ENCODE results near the gene TCEANC2.

TCEANC2 gene

DNA sequence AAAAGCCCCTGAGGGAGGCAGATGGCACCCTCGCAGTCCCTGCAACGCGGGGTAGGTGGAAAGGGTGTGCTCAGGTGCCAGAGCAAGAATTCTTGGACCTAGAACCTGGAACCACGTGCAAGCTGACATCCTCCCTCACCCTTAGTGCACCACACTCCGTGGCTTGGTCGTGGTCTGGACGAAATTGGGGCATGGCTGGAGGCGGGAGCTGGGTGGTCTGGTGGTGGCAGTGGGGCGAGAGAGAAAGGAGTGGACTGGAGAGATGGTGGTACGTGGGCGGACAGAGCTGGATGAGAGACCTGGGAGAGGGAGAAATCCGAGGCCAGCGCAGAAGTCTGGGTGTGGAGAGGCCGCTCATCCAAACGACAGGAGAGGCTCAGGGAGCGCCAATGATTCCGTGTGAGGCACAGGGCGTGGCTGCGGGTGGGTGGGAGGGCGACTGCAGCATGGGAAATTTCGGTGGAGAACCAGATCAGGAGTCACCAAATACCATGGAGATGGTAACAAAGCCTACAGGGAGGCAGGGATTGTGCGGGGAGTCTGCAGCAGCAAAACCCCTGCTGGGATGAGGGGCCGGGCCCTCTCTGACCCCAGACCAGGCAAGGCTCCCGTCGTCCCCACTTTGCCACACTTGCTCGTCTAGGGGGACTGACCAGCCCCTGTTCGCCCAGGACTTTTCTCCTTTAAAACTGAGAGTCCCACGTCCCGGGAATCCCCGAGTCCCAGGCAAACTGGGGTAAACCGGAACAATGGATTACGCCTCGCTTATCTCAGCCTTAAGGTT, 67.5 kb downstream of the TCEANC2 start:
- no peak for TF ChIP-seq CTCF (IDR thresholded peaks at IDR 0.05; ENCODE audit: low read depth, low read length, missing control alignments)
- no peak for DNase-seq (ENCODE audit: low read depth)
- H3K4me3 ChIP-seq (ENCODE audit: low read depth, low read length): no peak overlapping the region

GRCh38 chr1:54121482-54122134, 68.2 kb downstream of the TCEANC2 start:
- no peak for DNase-seq (ENCODE audit: low read depth)
- peak; percentile 67 for TF ChIP-seq CTCF (IDR thresholded peaks at IDR 0.05; ENCODE audit: low read depth, low read length, missing control alignments)
- no peak overlapping the region for H3K4me3 ChIP-seq (ENCODE audit: low read depth, low read length)

DNA sequence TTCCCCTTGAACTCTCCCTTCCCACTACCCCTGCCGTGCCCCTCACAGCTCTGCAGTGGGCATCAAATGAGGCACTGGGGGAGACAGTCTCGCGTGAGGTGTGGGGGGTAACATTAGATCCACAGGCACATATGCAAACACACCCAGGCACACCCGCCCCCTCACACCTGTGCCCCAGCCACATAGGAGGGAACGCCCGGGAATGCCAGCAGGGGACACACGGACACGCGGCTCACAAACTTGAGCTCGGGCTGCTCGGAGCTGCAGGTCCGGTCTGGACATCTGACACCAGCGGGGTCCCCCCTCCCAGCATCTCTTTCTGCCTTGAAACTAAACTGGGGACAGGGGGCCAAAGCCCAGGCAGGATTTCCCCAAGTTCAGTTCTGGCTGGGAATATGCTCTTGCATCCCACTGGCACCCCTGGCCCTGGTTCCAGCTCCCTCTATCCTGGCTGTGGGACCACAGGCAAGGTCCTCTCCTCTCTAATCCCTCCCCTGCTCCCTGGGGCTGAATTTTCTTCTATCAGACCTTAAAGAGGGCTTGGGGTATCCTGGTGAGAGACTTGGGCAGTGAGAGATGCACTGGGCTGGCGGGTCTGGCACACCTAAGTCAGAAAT, 68.8 kb downstream of the TCEANC2 start:
- H3K4me3 ChIP-seq (ENCODE audit: low read depth, low read length): no peak overlapping the region
- no peak for DNase-seq (ENCODE audit: low read depth)
- no peak for TF ChIP-seq CTCF (IDR thresholded peaks at IDR 0.05; ENCODE audit: low read depth, low read length, missing control alignments)

GRCh38 chr1:54122992-54123391, 69.6 kb downstream of the TCEANC2 start:
- DNase-seq (ENCODE audit: low read depth): no peak
- TF ChIP-seq CTCF (IDR thresholded peaks at IDR 0.05; ENCODE audit: low read depth, low read length, missing control alignments): no peak
- no peak overlapping the region for H3K4me3 ChIP-seq (ENCODE audit: low read depth, low read length)

- H3K4me3 ChIP-seq (ENCODE audit: low read depth, low read length): no peak overlapping the region
- DNase-seq (ENCODE audit: low read depth): no peak
- TF ChIP-seq CTCF (IDR thresholded peaks at IDR 0.05; ENCODE audit: low read depth, low read length, missing control alignments): no peak
Observed at GRCh38 chr1:54124472-54124871, 71.1 kb downstream of the TCEANC2 start.

- H3K4me3 ChIP-seq (ENCODE audit: low read depth, low read length): no peak overlapping the region
- DNase-seq (ENCODE audit: low read depth): no peak
- TF ChIP-seq CTCF (IDR thresholded peaks at IDR 0.05; ENCODE audit: low read depth, low read length, missing control alignments): no peak
Observed at GRCh38 chr1:54124906-54125305, 71.5 kb downstream of the TCEANC2 start.

All from GM12864 (cell line).